Neural cell (in vitro differentiated cells): ENCODE measurements around the gene DUSP7. TPM values are rescaled to one million over a fixed set of nuclear protein-coding genes. Genes with fewer than 3 reads are reported as not detected.

ENCODE experiments used
- H2AFZ ChIP-seq: fragments of 200-600, 300-800 bp; sonication (generic), shearing (Covaris generic); 2 replicates; pipeline ENCODE4 v1.6.0; 2014; ENCODE audit warnings: low read depth, mild to moderate bottlenecking, antibody characterized with exemption, low read length, moderate library complexity
- H3F3A ChIP-seq: fragments of 200-600 bp; shearing (Covaris generic); 2 replicates; pipeline ENCODE4 v1.6.1; 2016; ENCODE audit warnings: mild to moderate bottlenecking, moderate library complexity, mixed read lengths, antibody characterized with exemption, low read length; ENCODE audit not compliant: insufficient read depth, poor library complexity, severe bottlenecking
- H3K27ac ChIP-seq: fragments of 200-600, 300-800 bp; sonication (generic), shearing (Covaris generic); 2 replicates; pipeline ENCODE4 v1.5.1; 2014; ENCODE audit warnings: mild to moderate bottlenecking, low read length, moderate library complexity
- H3K27me3 ChIP-seq: fragments of 300-800, 200-600 bp; sonication (generic), shearing (Covaris generic); 2 replicates; pipeline ENCODE4 v1.6.0; 2014; ENCODE audit warnings: mild to moderate bottlenecking, low read depth, low read length, moderate library complexity; ENCODE audit not compliant: insufficient read depth
- H3K36me3 ChIP-seq: fragments of 300-800, 200-600 bp; sonication (generic), shearing (Covaris generic); 2 replicates; pipeline ENCODE4 v1.5.1; 2014; ENCODE audit warnings: mild to moderate bottlenecking, antibody characterized with exemption, low read length, moderate library complexity; ENCODE audit not compliant: insufficient read depth
- H3K4me2 ChIP-seq: fragments of 300-800, 200-600 bp; sonication (generic), shearing (Covaris generic); 2 replicates; pipeline ENCODE4 v1.6.0; 2014; ENCODE audit warnings: mild to moderate bottlenecking, low read length
- H3K4me3 ChIP-seq: fragments of 300-800, 200-600 bp; sonication (generic), shearing (Covaris generic); 2 replicates; pipeline ENCODE4 v1.5.1; 2014; ENCODE audit warnings: mild to moderate bottlenecking, low read length, moderate library complexity
- H3K79me2 ChIP-seq: fragments of 200-600 bp; shearing (Covaris generic); replicated peaks from 2 replicates; pipeline ENCODE4 v1.6.0; 2014; ENCODE audit warnings: mild to moderate bottlenecking, low read length, moderate library complexity; ENCODE audit not compliant: insufficient read depth
- H3K9ac ChIP-seq: fragments of 300-800, 200-600 bp; sonication (generic), shearing (Covaris generic); 2 replicates; pipeline ENCODE4 v1.6.1; 2016; ENCODE audit warnings: mild to moderate bottlenecking, low read length, mixed read lengths
- H3K9me2 ChIP-seq: fragments of 200-600 bp; shearing (Covaris generic); 2 replicates; pipeline ENCODE4 v1.6.1; 2016; ENCODE audit warnings: mild to moderate bottlenecking, low read length, mixed read lengths; ENCODE audit not compliant: insufficient read depth
- H3K9me3 ChIP-seq: fragments of 200-600, 300-800 bp; sonication (generic), shearing (Covaris generic); 2 replicates; pipeline ENCODE4 v1.6.1; 2016; ENCODE audit warnings: mild to moderate bottlenecking, mixed run types, low read length, moderate library complexity, mixed read lengths
- H4K20me1 ChIP-seq: fragments of 200-600 bp; shearing (Covaris generic); 2 replicates; pipeline ENCODE4 v1.6.1; 2016; ENCODE audit warnings: mild to moderate bottlenecking, mixed run types; ENCODE audit not compliant: insufficient read depth
- CTCF ChIP-seq: fragments of 450-650 bp; IDR thresholded peaks from 2 replicates; pipeline ENCODE4 v1.5.1; 2014; ENCODE audit warnings: antibody characterized with exemption, mild to moderate bottlenecking, moderate library complexity; ENCODE audit not compliant: poor library complexity, severe bottlenecking
- EP300 ChIP-seq: fragments of 450-650 bp; conservative IDR thresholded peaks from 2 replicates; pipeline ENCODE4 v1.6.1; 2014; ENCODE audit warnings: antibody characterized with exemption, mild to moderate bottlenecking, moderate library complexity; ENCODE audit not compliant: poor library complexity, severe bottlenecking
- EZH2 ChIP-seq: fragments of 200-600, 300-800 bp; shearing (Covaris generic), sonication (generic); IDR thresholded peaks from 2 replicates; pipeline ENCODE4 v1.6.1; 2014; ENCODE audit warnings: antibody characterized with exemption, low read length, borderline replicate concordance, mild to moderate bottlenecking; ENCODE audit not compliant: insufficient read depth, poor library complexity, severe bottlenecking
- MXI1 ChIP-seq: fragments of 450-650 bp; conservative IDR thresholded peaks from 2 replicates; pipeline ENCODE4 v1.6.1; 2014; ENCODE audit warnings: antibody characterized with exemption, mild to moderate bottlenecking; ENCODE audit not compliant: poor library complexity, severe bottlenecking
- POLR2AphosphoS5 ChIP-seq: IDR thresholded peaks from 2 replicates; pipeline ENCODE4 v1.6.1; 2012
- RAD21 ChIP-seq: fragments of 450-650 bp; conservative IDR thresholded peaks from 2 replicates; pipeline ENCODE4 v1.6.1; 2014; ENCODE audit warnings: antibody characterized with exemption, mild to moderate bottlenecking, moderate library complexity
- REST ChIP-seq: IDR thresholded peaks from 2 replicates; pipeline ENCODE4 v1.6.1; 2012; ENCODE audit warnings: borderline replicate concordance
- SMC3 ChIP-seq: fragments of 450-650 bp; conservative IDR thresholded peaks from 2 replicates; pipeline ENCODE4 v1.6.1; 2014; ENCODE audit warnings: antibody characterized with exemption, mild to moderate bottlenecking, moderate library complexity; ENCODE audit not compliant: poor library complexity
- TAF1 ChIP-seq: IDR thresholded peaks from 2 replicates; pipeline ENCODE4 v1.6.1; 2012; ENCODE audit warnings: low read depth
- polyA plus RNA-seq: library from polyadenylated mRNA; depleted of rRNA; stranded (reverse); fragments of >200 nt; gene quantifications from 2 replicates; pipeline ENCODE4 v1.2.3, GENCODE V29; 2014

Gene DUSP7
- polyA plus RNA-seq, 1 donor from 2014 or later, result 8.5 TPM

GRCh38 chr3:52049503-52049902, 6.9 kb downstream of the DUSP7 start:
- H3K4me2 ChIP-seq, result no peak overlapping the region
- no peak overlapping the region for H3K4me3 ChIP-seq
- H3K79me2 ChIP-seq, result no peaks in the 10 kb centered on the region
- no peak overlapping the region for H2AFZ ChIP-seq
- H3K9me2 ChIP-seq, result no peaks in the 10 kb centered on the region
- H3K27ac ChIP-seq, result no peak overlapping the region
- no peaks in the 10 kb centered on the region for H3K36me3 ChIP-seq
- H3K27me3 ChIP-seq, result no peaks in the 10 kb centered on the region
- no peaks in the 10 kb centered on the region for H4K20me1 ChIP-seq
- TF ChIP-seq REST (no peak), RAD21 (no peak), EZH2 (no peak), MXI1 (no peak), SMC3 (no peak), EP300 (no peak), TAF1 (no peak), POLR2AphosphoS5 (no peak), CTCF (no peak)
- no peaks in the 10 kb centered on the region for H3F3A ChIP-seq
- H3K9me3 ChIP-seq, result no peaks in the 10 kb centered on the region
- H3K9ac ChIP-seq, result no peak overlapping the region

- H2AFZ ChIP-seq, result no peak overlapping the region
- TF ChIP-seq SMC3, result no peak
- TF ChIP-seq CTCF, result no peak
- no peak for TF ChIP-seq RAD21
- no peak for TF ChIP-seq POLR2AphosphoS5
- no peak for TF ChIP-seq MXI1
- no peak for TF ChIP-seq EZH2
- no peak for TF ChIP-seq TAF1
- TF ChIP-seq REST, result no peak
- TF ChIP-seq EP300, result no peak
- H3K4me3 ChIP-seq, result no peak overlapping the region
- no peaks in the 10 kb centered on the region for H3F3A ChIP-seq
- H3K27me3 ChIP-seq, result no peaks in the 10 kb centered on the region
- no peaks in the 10 kb centered on the region for H3K36me3 ChIP-seq
- no peaks in the 10 kb centered on the region for H3K9me3 ChIP-seq
- no peaks in the 10 kb centered on the region for H3K9me2 ChIP-seq
- no peak overlapping the region for H3K9ac ChIP-seq
- no peaks in the 10 kb centered on the region for H4K20me1 ChIP-seq
- H3K27ac ChIP-seq, result no peak overlapping the region
- no peak overlapping the region for H3K4me2 ChIP-seq
- no peaks in the 10 kb centered on the region for H3K79me2 ChIP-seq
These were observed 8.9 kb downstream of the DUSP7 start for GRCh38 chr3:52047295-52047960.
